Right lobe of liver (tissue), 4 donors: ENCODE data around the gene USF3.

Experiments used
- POLR2A ChIP-seq: fragments of 450-650 bp; IDR thresholded peaks from one replicate; pipeline ENCODE4 v1.6.1; 2017; ENCODE audit warnings: antibody characterized with exemption, mild to moderate bottlenecking
- TF ChIP-seq, protein P1 (sequence below), 4 donors: fragments of 200-600 bp in 3 of 4; fragments of 450-650 bp in 1 of 4; IDR thresholded peaks; one replicate each; pipeline versions ENCODE4 v1.5.1 to v1.8.0; 2016 to 2022; ENCODE audit warnings: antibody characterized with exemption in 4 of 4, mild to moderate bottlenecking in 2 of 4
- donor health status: DM: no; HTN: no; CAD: no.
- donor health status: DM: no; HTN: no; CAD: no.
- donor health status: DM: no; HTN: yes; CAD: no.

DNA sequence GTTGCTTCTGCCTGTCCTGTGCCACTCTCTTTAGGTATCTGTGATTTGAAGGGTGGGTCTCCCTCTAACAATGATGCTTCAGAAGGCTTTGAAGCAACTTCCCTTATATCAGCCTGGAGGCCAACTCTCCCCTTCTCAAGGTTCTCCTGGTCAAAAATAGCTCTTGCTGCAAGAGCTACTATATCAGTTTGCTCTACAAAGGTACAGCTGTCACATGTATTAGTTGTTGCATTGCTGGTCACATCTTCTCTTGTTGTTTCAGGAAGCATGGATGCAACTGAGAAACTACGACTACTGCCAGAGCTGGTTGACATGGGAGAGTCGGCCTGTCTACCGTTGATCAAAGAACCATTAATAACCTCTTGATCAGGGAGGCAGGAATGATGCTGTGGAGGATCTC is 38.3 kb downstream of the USF3 start:
- no peak for TF ChIP-seq POLR2A
- TF ChIP-seq, protein P1, sequence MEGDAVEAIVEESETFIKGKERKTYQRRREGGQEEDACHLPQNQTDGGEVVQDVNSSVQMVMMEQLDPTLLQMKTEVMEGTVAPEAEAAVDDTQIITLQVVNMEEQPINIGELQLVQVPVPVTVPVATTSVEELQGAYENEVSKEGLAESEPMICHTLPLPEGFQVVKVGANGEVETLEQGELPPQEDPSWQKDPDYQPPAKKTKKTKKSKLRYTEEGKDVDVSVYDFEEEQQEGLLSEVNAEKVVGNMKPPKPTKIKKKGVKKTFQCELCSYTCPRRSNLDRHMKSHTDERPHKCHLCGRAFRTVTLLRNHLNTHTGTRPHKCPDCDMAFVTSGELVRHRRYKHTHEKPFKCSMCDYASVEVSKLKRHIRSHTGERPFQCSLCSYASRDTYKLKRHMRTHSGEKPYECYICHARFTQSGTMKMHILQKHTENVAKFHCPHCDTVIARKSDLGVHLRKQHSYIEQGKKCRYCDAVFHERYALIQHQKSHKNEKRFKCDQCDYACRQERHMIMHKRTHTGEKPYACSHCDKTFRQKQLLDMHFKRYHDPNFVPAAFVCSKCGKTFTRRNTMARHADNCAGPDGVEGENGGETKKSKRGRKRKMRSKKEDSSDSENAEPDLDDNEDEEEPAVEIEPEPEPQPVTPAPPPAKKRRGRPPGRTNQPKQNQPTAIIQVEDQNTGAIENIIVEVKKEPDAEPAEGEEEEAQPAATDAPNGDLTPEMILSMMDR (IDR thresholded peaks at IDR 0.05) = no peak
